SH-SY5Y (cell line): ENCODE results near the gene ANKRD53.

Source experiments
- GATA2 ChIP-seq: IDR thresholded peaks from 2 replicates; pipeline ENCODE4 v1.6.1; 2011; ENCODE audit warnings: mild to moderate bottlenecking, low read depth, low read length
- GATA3 ChIP-seq: IDR thresholded peaks from 2 replicates; pipeline ENCODE4 v1.6.1; 2011; ENCODE audit warnings: low read depth, mild to moderate bottlenecking, low read length, moderate library complexity

DNA sequence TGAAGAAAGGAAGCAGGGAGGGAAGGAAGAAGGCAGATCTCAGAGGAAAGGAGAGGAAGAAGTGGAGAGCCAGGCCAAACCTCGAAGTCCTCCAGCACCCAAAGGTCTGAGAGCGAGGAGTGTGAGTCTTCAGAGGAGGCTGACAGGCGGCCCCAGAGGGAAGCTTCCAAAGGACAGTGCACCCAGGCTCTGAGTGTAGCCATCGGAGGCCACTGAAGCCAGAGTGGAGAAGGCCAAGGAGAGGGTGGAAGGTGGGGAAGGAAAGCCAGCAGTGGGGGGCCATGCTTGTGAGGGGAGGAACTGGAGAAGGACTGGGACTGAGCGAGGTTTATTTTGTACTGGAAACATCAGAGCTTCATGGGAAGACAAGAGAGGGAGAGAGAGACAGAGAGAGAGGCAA lies 36.7 kb upstream of the ANKRD53 start:
- TF ChIP-seq GATA2: no peak
- TF ChIP-seq GATA3: no peak
